GM19328 (cell line): ENCODE results near the gene SAMD7.

Experiments
- ATAC-seq: cut with Tn5 transposase; IDR thresholded peaks from one replicate; pipeline ENCODE4 v1.9.1; 2021; ENCODE audit warnings: mild to moderate bottlenecking, moderate library complexity; ENCODE audit not compliant: unreplicated experiment

The SAMD7 gene

DNA sequence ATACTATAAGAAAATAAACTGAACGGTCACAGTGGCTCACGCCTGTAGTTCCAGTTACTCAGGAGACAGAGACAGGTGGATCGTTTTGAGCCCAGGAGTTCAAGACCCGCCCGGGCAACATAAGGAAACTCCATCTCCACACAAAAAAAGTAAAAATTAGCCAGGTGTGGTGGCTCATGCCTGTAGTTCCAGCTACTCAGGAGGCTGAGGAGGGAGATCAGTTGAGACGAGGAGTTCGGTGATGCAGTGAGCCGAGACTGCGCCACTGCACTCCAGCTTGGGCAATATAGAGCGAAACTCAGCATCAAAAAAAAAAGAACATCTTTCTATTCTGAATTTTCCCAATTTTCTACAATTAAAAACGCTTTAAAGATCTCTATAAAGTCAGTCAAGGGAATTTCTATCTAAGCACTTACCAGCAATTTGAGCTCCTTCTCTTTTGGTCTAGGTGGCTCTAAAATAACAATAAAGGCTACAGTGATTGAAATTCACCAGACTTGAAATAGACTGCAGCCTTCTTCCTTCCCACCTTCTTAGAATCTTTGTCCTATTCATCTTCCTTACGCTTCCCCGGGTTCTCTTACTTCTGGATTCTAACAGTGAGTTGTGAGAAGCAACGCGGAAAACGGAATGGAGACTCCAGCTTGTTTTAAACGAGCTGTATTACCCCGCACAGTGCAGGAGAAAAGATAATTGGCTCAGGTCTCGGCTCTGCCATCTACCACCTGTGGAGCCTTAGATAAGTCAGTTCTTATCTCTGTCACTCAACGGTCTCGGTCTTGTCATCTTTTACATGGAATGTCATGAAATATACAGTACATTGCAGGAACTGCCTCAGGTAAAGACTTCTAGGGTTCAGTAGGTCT is 54.4 kb downstream of the SAMD7 start:
- peak; percentile 26 for ATAC-seq

GRCh38 chr3:169966428-169966950 is 55.1 kb downstream of the SAMD7 start, which contains the start of gene SEC62:
SEC62 (plus strand) TSS chr3:169966807; CDS start chr3:169966823, 16 bp downstream.
- peak; percentile 84 for ATAC-seq

- ATAC-seq, result peak; percentile 31
Observed at GRCh38 chr3:169966951-169967915, 55.9 kb downstream of the SAMD7 start.

DNA sequence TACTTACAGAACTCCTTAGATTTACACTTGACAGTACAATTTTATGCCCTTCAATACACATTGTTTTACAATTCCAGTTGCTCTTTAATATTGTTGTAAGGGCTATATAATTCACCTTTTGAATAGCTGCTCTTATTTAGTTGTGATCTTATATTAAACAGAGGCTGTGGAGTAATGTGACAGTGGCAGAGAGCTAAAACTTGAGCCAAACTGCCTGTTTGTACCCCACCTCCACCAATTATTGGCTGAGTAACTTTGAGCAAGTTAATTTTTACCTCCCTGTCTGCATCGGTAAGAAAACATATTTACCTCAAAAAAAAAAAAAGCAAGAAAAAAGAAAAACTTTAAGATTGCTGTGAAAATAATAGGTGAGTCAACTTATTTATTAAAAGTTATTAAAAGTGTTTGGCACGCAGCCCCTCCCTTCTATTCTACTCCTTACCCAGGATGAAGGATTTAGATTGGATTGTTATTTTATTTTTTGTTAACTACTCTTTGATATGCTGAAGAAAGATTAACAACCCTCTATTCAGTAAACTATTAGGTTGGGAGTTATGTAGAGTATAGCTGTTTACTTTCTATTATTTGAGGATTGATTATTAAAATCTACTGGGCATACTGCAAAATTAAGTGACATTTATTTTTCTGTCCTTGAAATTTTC is 57.0 kb downstream of the SAMD7 start:
- no peak for ATAC-seq

- no peak for ATAC-seq
Observed at GRCh38 chr3:169969174-169970095, 58.1 kb downstream of the SAMD7 start.

DNA sequence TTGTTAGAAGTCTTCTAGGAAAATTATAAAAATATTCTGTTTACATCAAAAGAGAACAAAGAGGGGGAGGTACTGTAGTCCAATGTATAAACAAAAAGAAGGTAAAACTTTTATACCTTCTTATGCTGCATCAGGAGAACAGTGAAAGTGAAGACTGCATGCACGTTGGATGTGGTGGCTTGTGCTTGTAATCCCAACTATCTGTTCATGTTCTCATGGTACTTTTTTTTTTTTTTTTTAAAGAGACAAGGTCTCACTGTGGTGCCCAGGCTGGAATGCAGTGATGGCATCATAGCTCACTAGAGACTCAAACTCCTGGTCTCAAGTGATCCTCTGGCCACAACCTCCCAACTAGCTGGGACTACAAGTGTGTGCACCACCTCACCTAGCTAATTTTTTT is 59.5 kb downstream of the SAMD7 start:
- ATAC-seq, result no peak

- no peak for ATAC-seq
Observed at GRCh38 chr3:169971522-169971921, 60.1 kb downstream of the SAMD7 start.

- no peak for ATAC-seq
Observed at GRCh38 chr3:169980055-169980454, 68.7 kb downstream of the SAMD7 start.

DNA sequence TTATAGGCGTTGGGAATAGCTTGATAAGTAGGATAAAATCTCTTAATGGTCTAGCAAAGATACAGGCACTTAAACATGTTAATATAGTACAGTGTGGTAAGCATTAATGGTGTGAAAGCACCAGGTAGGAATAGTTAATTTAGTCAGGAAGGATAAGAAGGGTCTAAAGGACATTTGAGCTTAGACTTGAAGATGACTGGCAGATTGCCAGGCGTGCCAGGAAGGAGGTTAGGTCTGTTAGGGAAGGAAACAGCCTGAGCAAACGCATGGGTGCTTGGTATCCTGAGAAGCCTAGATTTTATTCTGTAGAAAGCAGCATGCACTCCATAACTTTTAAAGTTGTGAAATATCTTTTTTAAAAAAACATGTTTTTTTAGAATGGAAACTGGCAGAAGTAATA is 72.9 kb downstream of the SAMD7 start:
- no peak for ATAC-seq
